Inflammatory macrophage treated with lipopolysaccharide for 1 hour (primary cell): ENCODE data around the gene RNF25.

ENCODE experiments used
- DNase-seq, 2 donors: peaks; one replicate each; pipeline ENCODE4 v3.0.0-alpha.2; 2020 to 2022

RNF25 gene

GRCh38 chr2:218671097-218671653, 627 bp downstream of the RNF25 start:
- peak in 1 of 2 donors; percentile 34 for DNase-seq

GRCh38 chr2:218664653-218665052, 7.1 kb downstream of the RNF25 start:
- no peak for DNase-seq

- no peak for DNase-seq
Measured at GRCh38 chr2:218663901-218664300, 7.9 kb downstream of the RNF25 start.

GRCh38 chr2:218662827-218663226, 9.0 kb downstream of the RNF25 start:
- no peak for DNase-seq

- DNase-seq, result no peak
Measured at GRCh38 chr2:218662377-218662776, 9.4 kb downstream of the RNF25 start.

- no peak for DNase-seq
Measured at GRCh38 chr2:218659988-218660358, 11.8 kb downstream of the RNF25 start.

- DNase-seq, result peak; percentile 80 to 84
Measured at GRCh38 chr2:218659258-218659987, 12.4 kb downstream of the RNF25 start, which contains the start of the genes BCS1L and ZNF142. TSS of gene BCS1L (plus strand) at chr2:218659683. CDS start at chr2:218660988, 1,305 bp downstream. TSS of gene ZNF142 (minus strand) at chr2:218659623. CDS start at chr2:218656429, 3,194 bp downstream.

- peak; percentile 23 to 52 for DNase-seq
Measured at GRCh38 chr2:218658671-218659257, 13.0 kb downstream of the RNF25 start.

- no peak for DNase-seq
Measured at GRCh38 chr2:218655751-218656150, 16.1 kb downstream of the RNF25 start.

GRCh38 chr2:218648787-218649100, 23.1 kb downstream of the RNF25 start:
- DNase-seq, result no peak

GRCh38 chr2:218648088-218648786, 23.6 kb downstream of the RNF25 start:
- peak; percentile 31 to 77 for DNase-seq

- DNase-seq, result no peak
Measured at GRCh38 chr2:218645126-218645525, 26.7 kb downstream of the RNF25 start.

- no peak for DNase-seq
Measured at GRCh38 chr2:218644721-218645120, 27.1 kb downstream of the RNF25 start.

GRCh38 chr2:218643751-218644310, 28.0 kb downstream of the RNF25 start:
- DNase-seq, result no peak

- DNase-seq, result no peak
Measured at GRCh38 chr2:218642786-218643185, 29.0 kb downstream of the RNF25 start.

- DNase-seq, result no peak
Measured at GRCh38 chr2:218642121-218642656, 29.6 kb downstream of the RNF25 start.

GRCh38 chr2:218638372-218638771, 33.4 kb downstream of the RNF25 start:
- no peak for DNase-seq

- DNase-seq, result no peak
Measured at GRCh38 chr2:218635719-218636118, 36.1 kb downstream of the RNF25 start.

GRCh38 chr2:218631837-218632236, 40.0 kb downstream of the RNF25 start:
- no peak for DNase-seq

GRCh38 chr2:218627939-218628338, 43.9 kb downstream of the RNF25 start:
- DNase-seq, result no peak

- no peak for DNase-seq
Measured at GRCh38 chr2:218626369-218626768, 45.4 kb downstream of the RNF25 start.

GRCh38 chr2:218623366-218623705, 48.5 kb downstream of the RNF25 start:
- peak in 1 of 2 donors; percentile 24 for DNase-seq
